Embryonic facial prominence (tissue), 1 donor: ENCODE data around the gene SRGAP3.

Experiments used
- DNase-seq: peaks from one replicate; pipeline ENCODE4 v3.0.0-alpha.2; 2016; ENCODE audit errors: extremely low spot score

Gene SRGAP3

DNA sequence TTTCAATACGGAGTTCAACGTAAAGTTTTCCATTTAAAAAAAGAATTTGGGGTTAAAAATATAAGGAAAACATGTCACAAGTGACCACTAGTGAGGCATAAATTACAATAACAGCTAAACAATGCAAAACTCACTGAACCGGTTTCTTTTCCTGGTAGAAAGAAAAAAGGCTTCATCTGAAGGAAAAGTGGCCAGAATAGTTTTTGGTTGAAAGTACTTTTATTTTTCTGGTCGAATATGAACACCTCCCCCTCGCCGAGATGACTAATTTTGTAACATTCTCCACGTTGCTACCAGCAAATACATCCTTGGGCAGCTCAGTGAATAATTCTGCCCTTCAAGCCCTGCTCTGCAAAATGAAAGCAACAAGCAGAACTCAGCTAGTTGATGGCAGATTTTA is 3.9 kb upstream of the SRGAP3 start:
- DNase-seq: no peak

- DNase-seq: no peak
Measured at GRCh38 chr3:9251055-9251786, 1.8 kb upstream of the SRGAP3 start.

DNA sequence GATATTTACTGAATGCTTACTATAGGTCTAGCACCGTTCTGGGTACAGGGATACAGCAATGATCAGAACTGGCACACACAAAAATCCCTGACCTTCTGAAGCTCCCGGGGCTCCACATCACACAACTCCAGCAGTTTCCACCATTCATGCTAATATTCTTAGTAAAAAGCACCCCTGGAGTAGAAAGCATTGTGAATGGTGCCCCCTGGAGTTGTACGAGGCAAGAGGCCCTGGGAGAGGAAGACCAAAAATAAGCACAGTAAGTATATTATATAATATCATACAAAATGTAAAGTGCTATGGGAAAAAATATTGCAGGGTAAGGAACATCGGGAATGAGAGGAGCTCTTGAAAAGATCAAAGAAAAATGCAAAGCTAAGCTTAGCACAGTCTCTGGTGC is 790 bp upstream of the SRGAP3 start:
- no peak for DNase-seq

DNA sequence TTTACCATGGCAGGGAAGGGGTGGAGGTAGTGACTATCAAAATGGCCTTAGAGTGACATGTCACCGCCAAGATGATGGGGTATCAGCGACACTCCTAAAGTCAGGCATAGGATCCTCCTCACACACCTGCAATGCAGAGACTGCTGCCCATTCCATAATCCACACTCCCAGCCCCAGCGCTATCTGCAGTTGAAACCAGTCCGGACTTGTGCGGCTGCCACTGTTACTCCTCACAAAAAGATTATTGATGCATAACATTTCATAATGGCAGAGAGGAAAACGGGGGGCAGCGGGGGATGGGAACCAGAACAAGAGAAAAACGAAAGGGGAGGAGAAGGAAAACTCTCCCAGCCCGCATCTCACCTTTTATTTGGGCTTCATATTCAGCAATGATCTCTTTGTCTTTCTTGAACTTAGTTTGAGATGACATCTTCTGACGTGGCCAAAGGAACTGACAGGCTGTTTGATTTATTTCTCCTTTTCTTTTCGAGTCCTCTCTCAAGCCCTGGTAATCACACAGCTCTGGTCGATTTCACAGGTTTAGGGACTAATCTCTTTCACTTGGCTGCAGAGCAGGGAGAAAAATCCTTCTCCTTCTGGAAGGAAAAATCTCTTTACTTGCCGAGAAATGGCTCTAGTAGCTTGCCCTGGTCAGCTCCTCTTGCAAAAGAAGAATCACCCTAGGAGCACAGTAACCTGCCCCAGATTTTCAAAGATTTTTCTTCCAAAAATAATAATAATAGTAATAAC is 749 bp downstream of the SRGAP3 start:
- DNase-seq: no peak

DNA sequence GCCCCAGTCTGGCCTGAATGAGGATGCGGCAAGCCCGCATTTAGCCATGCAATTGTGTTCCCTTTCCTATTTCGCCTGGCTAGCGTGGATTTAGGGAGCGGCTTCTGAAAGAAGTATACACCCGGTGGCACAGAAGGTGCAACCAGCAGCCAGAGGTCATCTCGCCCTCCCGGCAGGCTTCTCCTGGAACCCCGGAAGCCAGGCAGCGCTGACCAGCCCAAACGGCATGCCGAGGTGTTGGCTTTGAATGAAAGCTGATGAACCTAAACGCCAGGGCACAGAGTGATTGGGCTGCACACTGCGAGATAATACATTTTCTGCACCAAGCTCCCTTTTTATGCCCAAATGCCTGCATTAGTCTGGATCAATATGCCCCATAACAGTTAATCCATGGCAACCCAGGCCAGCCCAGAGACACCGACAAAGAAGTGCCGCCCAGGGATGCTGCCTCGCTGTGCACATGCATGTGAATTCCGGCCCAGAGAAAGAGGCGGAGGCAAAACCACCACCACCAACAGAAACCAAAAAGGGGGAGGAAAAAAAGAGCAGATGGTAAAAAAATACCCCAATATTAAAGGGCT is 1.4 kb downstream of the SRGAP3 start:
- no peak for DNase-seq

GRCh38 chr3:9247361-9247940 is 2.0 kb downstream of the SRGAP3 start:
- no peak for DNase-seq

DNA sequence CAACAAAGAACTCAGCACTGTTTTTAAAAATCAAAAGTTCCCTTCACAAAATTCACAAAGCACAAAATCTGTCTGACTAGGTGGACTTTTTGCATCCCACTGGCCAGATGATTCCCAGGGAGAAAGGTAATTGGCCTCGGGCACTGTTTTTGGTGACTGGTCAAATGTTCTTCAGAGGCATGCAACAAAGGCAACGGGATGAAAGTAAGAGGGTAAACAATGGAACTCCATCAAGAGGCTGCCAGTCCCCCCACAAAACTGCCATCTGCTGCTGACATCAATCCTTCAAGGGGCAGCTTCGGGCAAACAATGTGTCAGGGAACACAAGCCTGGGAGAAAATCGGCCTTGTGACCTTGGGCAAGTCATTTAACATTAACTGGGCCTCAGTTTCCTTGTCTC is 3.3 kb downstream of the SRGAP3 start:
- DNase-seq: no peak

- DNase-seq: no peak
Measured at GRCh38 chr3:9244495-9245183, 4.8 kb downstream of the SRGAP3 start.

GRCh38 chr3:9241956-9242355 is 7.5 kb downstream of the SRGAP3 start:
- no peak for DNase-seq

DNA sequence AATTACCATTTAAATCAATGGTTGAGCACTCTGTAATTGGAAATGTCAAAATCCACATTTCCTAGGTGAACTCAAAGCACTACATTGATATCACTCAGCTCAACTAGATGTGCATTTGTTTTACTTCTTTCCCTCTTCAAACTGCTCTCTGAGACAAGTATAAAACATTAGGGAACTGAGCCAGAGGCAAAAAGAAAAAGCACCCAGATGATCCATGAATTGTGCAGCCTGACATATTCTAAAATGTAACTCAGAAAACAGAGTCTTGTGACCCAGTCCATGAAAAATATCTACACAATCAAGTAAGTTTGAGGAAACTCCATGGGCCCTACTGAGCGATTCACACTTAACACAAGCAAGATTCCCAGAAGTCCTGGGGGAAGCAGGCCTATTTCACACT is 9.8 kb downstream of the SRGAP3 start:
- DNase-seq: no peak

DNA sequence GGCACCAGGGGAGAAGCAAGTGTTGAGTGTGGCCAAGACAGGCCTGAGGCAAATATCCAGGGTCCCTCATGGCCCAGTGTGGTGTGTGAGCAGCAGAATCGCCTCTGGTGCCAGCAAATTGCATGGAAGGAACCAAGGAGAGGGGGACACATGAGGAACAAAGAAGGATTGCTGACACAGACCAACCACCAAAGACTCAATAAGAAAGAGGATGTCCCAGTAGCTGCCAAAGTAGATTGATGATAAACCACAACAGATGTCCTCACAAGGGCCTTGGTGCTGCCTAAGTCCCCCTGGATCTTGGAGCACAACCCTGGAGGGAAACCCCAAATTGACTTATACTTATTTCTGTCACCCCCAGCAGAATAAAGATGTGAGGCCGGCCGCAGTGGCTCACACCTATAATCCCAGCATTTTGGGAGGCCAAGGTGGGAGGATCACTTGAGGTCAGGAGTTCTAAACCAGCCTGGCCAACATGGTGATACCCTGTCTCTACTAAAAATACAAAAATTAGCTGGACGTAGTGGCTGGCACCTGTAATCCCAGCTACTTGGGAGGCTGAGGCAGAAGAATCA is 10.6 kb downstream of the SRGAP3 start:
- DNase-seq: no peak

DNA sequence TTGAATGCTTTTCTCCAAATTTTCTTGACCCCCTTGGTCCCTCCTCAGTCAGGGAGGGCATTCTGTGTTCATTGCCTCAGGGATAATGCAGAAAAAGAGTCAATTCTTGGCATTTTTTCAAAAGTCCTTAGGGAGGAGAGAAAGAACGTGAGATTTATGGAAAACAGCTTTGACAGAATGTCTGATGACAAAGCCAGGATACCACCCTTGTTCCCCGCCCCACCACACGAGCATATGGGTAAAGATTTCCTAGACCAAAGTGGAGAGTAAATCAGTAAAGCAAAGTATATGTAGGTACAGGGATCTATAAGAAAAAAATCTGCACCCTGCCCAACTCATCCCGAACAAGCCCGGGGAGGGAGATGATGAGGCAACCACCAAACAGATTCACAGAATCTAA is 11.2 kb downstream of the SRGAP3 start:
- DNase-seq: no peak

GRCh38 chr3:9233814-9234600 is 15.4 kb downstream of the SRGAP3 start:
- DNase-seq: no peak

DNA sequence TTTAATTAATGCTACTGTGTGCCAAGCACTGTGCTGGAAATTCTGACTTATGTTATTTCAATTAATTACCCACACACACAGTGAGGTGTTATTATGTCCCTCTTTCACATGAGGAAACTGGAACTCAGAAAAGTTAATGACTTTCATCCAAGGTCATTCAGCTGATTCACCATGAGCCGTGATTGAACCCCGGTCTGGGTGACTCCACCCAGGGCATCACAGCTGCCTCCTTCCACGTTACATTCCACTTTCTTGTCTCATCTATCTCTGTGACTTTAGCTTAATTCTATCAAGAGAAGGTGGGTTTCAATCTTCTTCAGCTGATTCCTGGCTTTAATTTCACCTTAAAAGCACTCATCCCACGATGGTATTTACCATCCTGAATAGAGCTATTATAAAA is 16.3 kb downstream of the SRGAP3 start:
- no peak for DNase-seq

DNA sequence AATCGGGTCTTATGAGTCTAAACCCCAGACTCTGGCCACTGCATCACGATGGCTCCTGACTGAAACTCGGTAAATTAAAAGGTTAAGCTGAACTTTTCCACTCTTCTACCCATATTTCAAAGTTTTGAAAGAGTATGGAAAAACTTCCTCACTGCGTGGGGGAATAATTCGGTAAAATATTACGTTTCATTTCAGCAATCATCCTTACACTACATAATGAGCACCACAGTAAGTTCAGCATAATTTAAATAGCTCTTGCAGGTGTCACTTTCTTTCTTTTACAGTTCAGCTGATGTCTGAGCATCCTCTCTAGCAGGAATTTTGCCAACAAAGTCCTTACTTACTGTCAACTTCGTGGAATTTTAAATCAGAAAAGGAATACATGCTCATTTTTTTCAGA is 17.5 kb downstream of the SRGAP3 start:
- no peak for DNase-seq

GRCh38 chr3:9231471-9231870 is 18.0 kb downstream of the SRGAP3 start:
- DNase-seq: no peak

GRCh38 chr3:9231006-9231405 is 18.4 kb downstream of the SRGAP3 start:
- no peak for DNase-seq

- no peak for DNase-seq
Measured at GRCh38 chr3:9230596-9230995, 18.9 kb downstream of the SRGAP3 start.

DNA sequence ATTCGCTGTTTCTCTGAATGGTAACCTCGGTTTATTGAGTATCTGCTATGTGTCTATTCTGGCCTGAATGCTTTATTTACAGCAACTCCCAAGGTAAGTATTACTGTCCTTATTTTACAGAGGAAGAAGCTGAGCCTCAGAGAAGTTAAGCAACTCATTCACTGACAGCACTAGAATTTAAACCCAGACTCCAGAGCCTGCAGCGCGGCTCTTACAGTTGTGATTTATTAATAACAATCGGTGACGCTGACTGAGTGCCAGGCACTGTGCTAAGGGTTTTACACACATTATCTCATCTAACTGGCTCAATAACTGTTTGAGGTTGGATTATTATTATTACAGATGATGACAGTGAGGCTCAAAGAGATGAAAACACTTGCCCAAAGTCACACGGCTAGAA is 19.6 kb downstream of the SRGAP3 start:
- no peak for DNase-seq

GRCh38 chr3:9229325-9229724 is 20.1 kb downstream of the SRGAP3 start:
- no peak for DNase-seq

GRCh38 chr3:9226326-9226725 is 23.1 kb downstream of the SRGAP3 start:
- DNase-seq: no peak
